Activated CD8-positive, alpha-beta memory T cell treated with anti-CD3 and anti-CD28 coated beads, Interleukin-2, amount 10 ng/mL, durations not matched to agents 7 days and 5 days (primary cell): ENCODE measurements around the gene BCAR1. TPM values are rescaled to one million over a fixed set of nuclear protein-coding genes. Genes with fewer than 3 reads are reported as not detected.
"Not testable (repeated sequence)": the region's sequence is repeated elsewhere in the genome, so short reads cannot be mapped to it uniquely, and the experiment has no call there.

Experiments
- ATAC-seq: fragments of 150-1000 bp; cut with Tn5 transposase; one replicate; pipeline ENCODE4 v1.10.0; 2021; ENCODE audit warnings: moderate library complexity
- CTCF ChIA-PET: fragments of 350-600 bp; sonication (Branson Sonifier 250); formaldehyde crosslinking; loops from one replicate; lab custom pipeline; 2021; ENCODE audit warnings: antibody characterized with exemption; lab: Charles Lee
- DNase-seq: peaks from one replicate; pipeline ENCODE4 v3.0.0-alpha.2; 2020
- H3K27ac Mint-ChIP-seq: one replicate; pipeline ENCODE4 v1.8.0; 2021; ENCODE audit warnings: mild to moderate bottlenecking, mixed read lengths
- H3K27me3 Mint-ChIP-seq: one replicate; pipeline ENCODE4 v1.8.0; 2021; ENCODE audit warnings: mixed read lengths
- H3K36me3 Mint-ChIP-seq: one replicate; pipeline ENCODE4 v1.8.0; 2021; ENCODE audit warnings: mild to moderate bottlenecking, mixed read lengths
- H3K4me1 Mint-ChIP-seq: one replicate; pipeline ENCODE4 v1.8.0; 2021; ENCODE audit warnings: mixed read lengths
- H3K4me3 Mint-ChIP-seq: one replicate; pipeline ENCODE4 v1.8.0; 2021; ENCODE audit warnings: mild to moderate bottlenecking, moderate library complexity, mixed read lengths
- H3K9me3 Mint-ChIP-seq: one replicate; pipeline ENCODE4 v1.8.0; 2022; ENCODE audit warnings: low read depth, mixed read lengths
- total RNA-seq, 2 experiments: library from RNA; stranded (reverse); gene quantifications; one replicate each; pipeline ENCODE4 v1.2.3, GENCODE V29; 2021

BCAR1 gene
- total RNA-seq, 2 experiments from 2014 or later = 0.19 TPM; not detected in 1

- Mint-ChIP-seq H3K36me3 (no peaks in the 10 kb centered on the region), H3K4me3 (no peak overlapping the region), H3K4me1 (no peaks in the 10 kb centered on the region), H3K27me3 (peaks cover 26% of the 10 kb centered on the region), H3K9me3 (no peaks in the 10 kb centered on the region), H3K27ac (no peak overlapping the region)
- CTCF ChIA-PET = interaction anchor here (0.9 kb wide), 1 partner anchor 13 kb away, joined by 3 read pairs; no protein-coding TSS in a partner anchor
- no peak for ATAC-seq
- no peak for DNase-seq
Measured at GRCh38 chr16:75246504-75247205, 4.8 kb downstream of the BCAR1 start.

- CTCF ChIA-PET = interaction anchor here (0.6 to 0.9 kb wide), 2 partner anchors 102 to 140 kb away, joined by 3 read pairs; no protein-coding TSS in a partner anchor
- no peak overlapping the region for H3K27ac Mint-ChIP-seq
- H3K9me3 Mint-ChIP-seq = no peaks in the 10 kb centered on the region
- peaks cover 21% of the 10 kb centered on the region for H3K27me3 Mint-ChIP-seq
- no peak overlapping the region for H3K4me3 Mint-ChIP-seq
- no peak for ATAC-seq
- no peak for DNase-seq
- no peaks in the 10 kb centered on the region for H3K4me1 Mint-ChIP-seq
- H3K36me3 Mint-ChIP-seq = no peaks in the 10 kb centered on the region
Measured at GRCh38 chr16:75244844-75245758, 6.3 kb downstream of the BCAR1 start.

- CTCF ChIA-PET = interaction anchor here (0.9 kb wide), 1 partner anchor 141 kb away, joined by 3 read pairs; no protein-coding TSS in a partner anchor
- Mint-ChIP-seq H3K9me3 (no peaks in the 10 kb centered on the region), H3K4me3 (no peak overlapping the region), H3K27me3 (peaks cover 13% of the 10 kb centered on the region), H3K27ac (no peak overlapping the region), H3K4me1 (no peaks in the 10 kb centered on the region), H3K36me3 (no peaks in the 10 kb centered on the region)
- ATAC-seq (no peak), DNase-seq (no peak)
Measured at GRCh38 chr16:75244225-75244809, 7.1 kb downstream of the BCAR1 start.

GRCh38 chr16:75243667-75244224, 7.7 kb downstream of the BCAR1 start:
- Mint-ChIP-seq H3K36me3 (no peaks in the 10 kb centered on the region), H3K4me3 (no peak overlapping the region), H3K27ac (no peak overlapping the region), H3K4me1 (no peaks in the 10 kb centered on the region), H3K27me3 (peaks cover 10% of the 10 kb centered on the region), H3K9me3 (no peaks in the 10 kb centered on the region)
- DNase-seq (no peak), ATAC-seq (no peak)
- CTCF ChIA-PET = interaction anchor here (0.6 to 0.7 kb wide), 2 partner anchors 10 to 338 kb away, joined by 3 read pairs; no protein-coding TSS in a partner anchor

- H3K27ac Mint-ChIP-seq, ATAC-seq, H3K4me1 Mint-ChIP-seq, H3K27me3 Mint-ChIP-seq, H3K9me3 Mint-ChIP-seq, CTCF ChIA-PET, H3K36me3 Mint-ChIP-seq, H3K4me3 Mint-ChIP-seq, DNase-seq: not testable (repeated sequence)
Measured at GRCh38 chr16:75242436-75243078, 8.9 kb downstream of the BCAR1 start.

GRCh38 chr16:75241955-75242354, 9.5 kb downstream of the BCAR1 start:
- ATAC-seq (no peak), DNase-seq (no peak)
- Mint-ChIP-seq H3K27me3 (no peaks in the 10 kb centered on the region), H3K27ac (no peak overlapping the region), H3K4me3 (no peak overlapping the region), H3K9me3 (no peaks in the 10 kb centered on the region), H3K36me3 (no peaks in the 10 kb centered on the region), H3K4me1 (no peaks in the 10 kb centered on the region)
- CTCF ChIA-PET = interaction anchor here (0.5 kb wide), 1 partner anchor 87 kb away, joined by 3 read pairs; no protein-coding TSS in a partner anchor

GRCh38 chr16:75241412-75241811, 10.0 kb downstream of the BCAR1 start:
- no peak for ATAC-seq
- H3K27me3 Mint-ChIP-seq = no peaks in the 10 kb centered on the region
- no peak overlapping the region for H3K4me3 Mint-ChIP-seq
- DNase-seq = no peak
- H3K9me3 Mint-ChIP-seq = no peaks in the 10 kb centered on the region
- no peaks in the 10 kb centered on the region for H3K36me3 Mint-ChIP-seq
- no peak overlapping the region for H3K27ac Mint-ChIP-seq
- H3K4me1 Mint-ChIP-seq = no peaks in the 10 kb centered on the region
- CTCF ChIA-PET = interaction anchor here (0.5 kb wide), 1 partner anchor 87 kb away, joined by 3 read pairs; no protein-coding TSS in a partner anchor

- H3K27me3 Mint-ChIP-seq, DNase-seq, CTCF ChIA-PET, H3K4me1 Mint-ChIP-seq, H3K9me3 Mint-ChIP-seq, H3K27ac Mint-ChIP-seq, ATAC-seq, H3K36me3 Mint-ChIP-seq, H3K4me3 Mint-ChIP-seq: not testable (repeated sequence)
Measured at GRCh38 chr16:75240633-75241032, 10.8 kb downstream of the BCAR1 start.

GRCh38 chr16:75239542-75240122, 11.8 kb downstream of the BCAR1 start:
- Mint-ChIP-seq H3K27ac (no peak overlapping the region), H3K27me3 (no peaks in the 10 kb centered on the region), H3K4me3 (no peak overlapping the region), H3K36me3 (no peaks in the 10 kb centered on the region), H3K4me1 (no peaks in the 10 kb centered on the region), H3K9me3 (no peaks in the 10 kb centered on the region)
- ATAC-seq = no peak
- no peak for DNase-seq
- CTCF ChIA-PET = no interaction called here

- DNase-seq (no peak), ATAC-seq (no peak)
- no peaks in the 10 kb centered on the region for H3K27me3 Mint-ChIP-seq
- H3K9me3 Mint-ChIP-seq = no peaks in the 10 kb centered on the region
- H3K4me1 Mint-ChIP-seq = no peaks in the 10 kb centered on the region
- CTCF ChIA-PET = interaction anchor here (2.1 kb wide), 1 partner anchor 40 kb away, joined by 6 read pairs; no protein-coding TSS in a partner anchor
- no peak overlapping the region for H3K27ac Mint-ChIP-seq
- H3K4me3 Mint-ChIP-seq = no peak overlapping the region
- H3K36me3 Mint-ChIP-seq = no peaks in the 10 kb centered on the region
Measured at GRCh38 chr16:75238853-75239541, 12.4 kb downstream of the BCAR1 start.

GRCh38 chr16:75238132-75238852, 13.1 kb downstream of the BCAR1 start:
- CTCF ChIA-PET = interaction anchor here (1.5 to 2.1 kb wide), 2 partner anchors 39 to 156 kb away, joined by 3 to 6 read pairs; no protein-coding TSS in a partner anchor
- H3K27ac Mint-ChIP-seq = no peak overlapping the region
- H3K36me3 Mint-ChIP-seq = no peaks in the 10 kb centered on the region
- ATAC-seq = no peak
- DNase-seq = no peak
- no peak overlapping the region for H3K4me3 Mint-ChIP-seq
- H3K4me1 Mint-ChIP-seq = peaks cover 2% of the 10 kb centered on the region
- H3K9me3 Mint-ChIP-seq = no peaks in the 10 kb centered on the region
- H3K27me3 Mint-ChIP-seq = no peaks in the 10 kb centered on the region
